GM12878 (cell line): ENCODE data around the gene MED6.

Experiments used
- ATF2 ChIP-seq: IDR thresholded peaks from 2 replicates; pipeline ENCODE4 v1.6.1; 2012; ENCODE audit warnings: low read length, inconsistent platforms
- CTCF ChIP-seq, 3 experiments: IDR thresholded peaks in 2 of 3; conservative IDR thresholded peaks in 1 of 3; 2 replicates each; pipeline ENCODE4 v1.5.1; 2011; ENCODE audit warnings: low read depth in 3 of 3, low read length in 3 of 3, mild to moderate bottlenecking in 3 of 3, control low read depth in 2 of 3, moderate library complexity in 2 of 3, inconsistent platforms in 1 of 3, mixed read lengths in 1 of 3; ENCODE audit not compliant: control insufficient read depth in 2 of 3, insufficient read depth in 1 of 3; ENCODE audit errors: extremely low read depth in 1 of 3
- EP300 ChIP-seq, 2 experiments: fragments of 150-350 bp in 1 of 2; IDR thresholded peaks; 2 replicates each; pipeline ENCODE4 v1.6.1; 2011 to 2012; ENCODE audit warnings: low read depth in 2 of 2, low read length in 2 of 2, borderline replicate concordance in 1 of 2, improper control_type of control experiment in 1 of 2, inconsistent platforms in 1 of 2; ENCODE audit not compliant: control insufficient read depth in 1 of 2
- JUND ChIP-seq: IDR thresholded peaks from 2 replicates; pipeline ENCODE4 v1.6.1; 2012; ENCODE audit warnings: low read depth, mild to moderate bottlenecking, low read length, improper control_type of control experiment, moderate library complexity
- POLR2A ChIP-seq: IDR thresholded peaks from 2 replicates; pipeline ENCODE4 v1.6.1; 2011; ENCODE audit warnings: low read depth, mild to moderate bottlenecking, low read length
- RAD51 ChIP-seq: fragments of 450-650 bp; IDR thresholded peaks from 2 replicates; pipeline ENCODE4 v1.6.1; 2016; ENCODE audit warnings: moderate library complexity, mild to moderate bottlenecking, inconsistent platforms
- REST ChIP-seq: IDR thresholded peaks from 2 replicates; pipeline ENCODE4 v1.6.1; 2012; ENCODE audit warnings: mild to moderate bottlenecking, low read depth, low read length
- SMAD1 ChIP-seq: fragments of 450-650 bp; IDR thresholded peaks from 2 replicates; pipeline ENCODE4 v1.6.1; 2018; ENCODE audit warnings: mild to moderate bottlenecking, low read depth; ENCODE audit not compliant: partially characterized antibody
- TCF3 ChIP-seq: IDR thresholded peaks from 2 replicates; pipeline ENCODE4 v1.6.1; 2012; ENCODE audit warnings: low read depth, mild to moderate bottlenecking, low read length, borderline replicate concordance; ENCODE audit not compliant: insufficient read depth
- ZBTB33 ChIP-seq: fragments of 450-650 bp; IDR thresholded peaks from 2 replicates; pipeline ENCODE4 v1.6.1; 2017; ENCODE audit warnings: mild to moderate bottlenecking
- ZNF24 ChIP-seq: fragments of 450-650 bp; IDR thresholded peaks from 2 replicates; pipeline ENCODE4 v1.6.1; 2017; ENCODE audit warnings: antibody characterized with exemption, mild to moderate bottlenecking
- ZNF274 ChIP-seq: IDR thresholded peaks from one replicate; pipeline ENCODE4 v1.8.0; 2011; ENCODE audit not compliant: insufficient read length, insufficient read depth

GRCh38 chr14:70643967-70644366 is 43.5 kb upstream of the MED6 start:
- TF ChIP-seq ATF2 (no peak), RAD51 (no peak), SMAD1 (no peak), CTCF (IDR thresholded peaks at IDR 0.05 in 2 of 3, conservative IDR thresholded peaks at IDR 0.05 in 1 of 3; ENCODE audit: control insufficient read depth in 2 of 3, extremely low read depth in 1 of 3, insufficient read depth in 1 of 3, low read depth in 3 of 3, low read length in 3 of 3) (no peak), EP300 (IDR thresholded peaks at IDR 0.05; ENCODE audit: borderline replicate concordance in 1 of 2, control insufficient read depth in 1 of 2, low read depth in 2 of 2, low read length in 2 of 2) (no peak), REST (no peak), ZNF274 (no peak), POLR2A (no peak), JUND (no peak), TCF3 (no peak), ZNF24 (no peak), ZBTB33 (no peak)
